H1 (cell line): ENCODE data around the gene HK2. TPM values are rescaled to one million over a fixed set of nuclear protein-coding genes. Genes with fewer than 3 reads are reported as not detected.

Experiments
- CTCF ChIA-PET: fragments of 300-600 bp; sonication (Branson Sonifier 250); formaldehyde crosslinking; loops from one replicate; lab custom pipeline; 2021; ENCODE audit not compliant: partially characterized antibody; lab: Charles Lee
- POLR2A ChIA-PET: fragments of 300-600 bp; sonication (Branson Sonifier 250); formaldehyde crosslinking; loops from one replicate; lab custom pipeline; 2021; ENCODE audit warnings: inconsistent platforms; ENCODE audit not compliant: partially characterized antibody; lab: Charles Lee
- DNase-seq, 2 experiments: peaks; one replicate each; pipeline versions ENCODE4 v3.0.0 to v3.0.0-alpha.2; 2010 to 2022; ENCODE audit warnings: low spot score in 2 of 2, low read depth in 1 of 2, mixed read lengths in 1 of 2
- FAIRE-seq: peaks from 2 replicates; lab custom pipeline; 2011; peaks lifted over from hg19 to GRCh38; lab: Jason Lieb, UNC
- H2AFZ ChIP-seq: 2 replicates; pipeline ENCODE4 v1.8.1; 2012; ENCODE audit warnings: low read length, inconsistent platforms
- H2AK5ac ChIP-seq: 2 replicates; pipeline ENCODE4 v1.6.1; 2013; ENCODE audit warnings: low read depth, low read length
- H2BK120ac ChIP-seq: replicated peaks from 2 replicates; pipeline ENCODE3; 2013; ENCODE audit warnings: low read depth, low read length, inconsistent platforms
- H2BK12ac ChIP-seq: 2 replicates; pipeline ENCODE4 v1.6.1; 2013; ENCODE audit warnings: low read depth, low read length
- H2BK15ac ChIP-seq: 2 replicates; pipeline ENCODE4 v1.6.1; 2013; ENCODE audit warnings: low read length
- H2BK20ac ChIP-seq: 2 replicates; pipeline ENCODE4 v1.6.1; 2013; ENCODE audit warnings: low read length
- H2BK5ac ChIP-seq: 2 replicates; pipeline ENCODE4 v1.6.1; 2013; ENCODE audit warnings: low read depth, low read length
- H3K14ac ChIP-seq: 2 replicates; pipeline ENCODE4 v1.6.1; 2013; ENCODE audit warnings: inconsistent platforms; ENCODE audit not compliant: insufficient read length
- H3K18ac ChIP-seq: 2 replicates; pipeline ENCODE4 v1.6.1; 2013; ENCODE audit warnings: low read length; ENCODE audit errors: extremely low read depth
- H3K23ac ChIP-seq: 2 replicates; pipeline ENCODE4 v1.6.1; 2013; ENCODE audit warnings: inconsistent platforms; ENCODE audit not compliant: insufficient read length
- H3K23me2 ChIP-seq: 2 replicates; pipeline ENCODE4 v1.6.1; 2013; ENCODE audit warnings: low read depth, low read length
- H3K27ac ChIP-seq: 2 replicates; pipeline ENCODE4 v1.6.1; 2011; ENCODE audit warnings: low read depth, low read length, inconsistent platforms
- H3K27me3 ChIP-seq, 4 experiments: replicated peaks in 1 of 4; 1 replicate in 1 of 4; 2 replicates in 3 of 4; pipeline versions ENCODE4 v1.6.1 to v1.8.1; 2011 to 2013; ENCODE audit warnings: low read length in 3 of 4, mild to moderate bottlenecking in 3 of 4, inconsistent platforms in 2 of 4, mixed read lengths in 2 of 4, moderate library complexity in 1 of 4; ENCODE audit not compliant: control insufficient read depth in 3 of 4, insufficient read depth in 3 of 4; ENCODE audit errors: extremely low read depth in 1 of 4
- H3K36me3 ChIP-seq, 4 experiments: 2 replicates each; pipeline versions ENCODE4 v1.6.1 to v1.8.1; 2011 to 2013; ENCODE audit warnings: mild to moderate bottlenecking in 4 of 4, low read length in 3 of 4, moderate library complexity in 2 of 4, control low read depth in 1 of 4, inconsistent platforms in 1 of 4; ENCODE audit not compliant: insufficient read depth in 4 of 4, control insufficient read depth in 2 of 4
- H3K4ac ChIP-seq: replicated peaks from 2 replicates; pipeline ENCODE3; 2013; ENCODE audit warnings: low read length, low read depth, mixed read lengths, inconsistent platforms; ENCODE audit not compliant: insufficient read length
- H3K4me1 ChIP-seq, 4 experiments: replicated peaks in 1 of 4; 1 replicate in 1 of 4; 2 replicates in 3 of 4; pipeline versions ENCODE4 v1.6.1 to v1.8.1; 2011 to 2013; ENCODE audit warnings: low read length in 3 of 4, inconsistent platforms in 2 of 4, mixed read lengths in 1 of 4; ENCODE audit not compliant: insufficient read depth in 4 of 4, control insufficient read depth in 3 of 4
- H3K4me2 ChIP-seq, 2 experiments: 2 replicates each; pipeline versions ENCODE4 v1.6.1 to v1.8.1; 2011 to 2013; ENCODE audit warnings: low read depth in 2 of 2, low read length in 2 of 2, control low read depth in 1 of 2, inconsistent platforms in 1 of 2, mild to moderate bottlenecking in 1 of 2; ENCODE audit not compliant: insufficient read depth in 1 of 2
- H3K4me3 ChIP-seq, 4 experiments: fragments of 200-600, 300-600 bp in 1 of 4; sonication (generic), shearing (Covaris generic), sonication (Bioruptor Twin) in 1 of 4; 2 replicates each; pipeline versions ENCODE4 v1.5.1 to v1.8.1; 2011 to 2016; ENCODE audit warnings: low read length in 4 of 4, low read depth in 3 of 4, control low read depth in 2 of 4, inconsistent platforms in 2 of 4, mild to moderate bottlenecking in 2 of 4, mixed read lengths in 1 of 4, moderate library complexity in 1 of 4; ENCODE audit not compliant: insufficient read depth in 2 of 4; ENCODE audit errors: extremely low read depth in 1 of 4
- H3K56ac ChIP-seq: replicated peaks from 2 replicates; pipeline ENCODE3; 2013; ENCODE audit warnings: low read depth, mild to moderate bottlenecking, mixed read lengths, low read length, inconsistent platforms; ENCODE audit not compliant: insufficient read length
- H3K79me1 ChIP-seq: 2 replicates; pipeline ENCODE4 v1.6.1; 2013; ENCODE audit warnings: low read depth, low read length, control low read depth
- H3K79me2 ChIP-seq, 2 experiments: 2 replicates each; pipeline versions ENCODE4 v1.6.1 to v1.8.1; 2012 to 2013; ENCODE audit warnings: low read length in 2 of 2, mild to moderate bottlenecking in 2 of 2, inconsistent platforms in 1 of 2; ENCODE audit not compliant: insufficient read depth in 2 of 2, control insufficient read depth in 1 of 2
- H3K9ac ChIP-seq, 4 experiments: replicated peaks in 1 of 4; 1 replicate in 1 of 4; 2 replicates in 3 of 4; pipeline versions ENCODE4 v1.6.1 to v1.8.1; 2011 to 2013; ENCODE audit warnings: low read depth in 3 of 4, low read length in 3 of 4, control low read depth in 2 of 4, mild to moderate bottlenecking in 2 of 4, moderate library complexity in 2 of 4, inconsistent platforms in 1 of 4; ENCODE audit errors: extremely low read depth in 1 of 4
- H3K9me3 ChIP-seq, 2 experiments: 2 replicates each; pipeline versions ENCODE4 v1.6.1 to v1.8.1; 2012 to 2013; ENCODE audit warnings: mild to moderate bottlenecking in 2 of 2, moderate library complexity in 2 of 2, control low read depth in 1 of 2, inconsistent platforms in 1 of 2, low read depth in 1 of 2, low read length in 1 of 2, mixed read lengths in 1 of 2; ENCODE audit not compliant: insufficient read depth in 2 of 2
- H4K20me1 ChIP-seq, 2 experiments: replicated peaks in 1 of 2; 2 replicates each; pipeline versions ENCODE3 to v1.8.1; 2011 to 2013; ENCODE audit warnings: inconsistent platforms in 2 of 2, low read length in 2 of 2, mild to moderate bottlenecking in 1 of 2; ENCODE audit not compliant: insufficient read depth in 2 of 2, control insufficient read depth in 1 of 2
- H4K5ac ChIP-seq: 2 replicates; pipeline ENCODE4 v1.6.1; 2013; ENCODE audit warnings: low read length, low read depth, mixed read lengths, inconsistent platforms; ENCODE audit not compliant: insufficient read length
- H4K8ac ChIP-seq: 2 replicates; pipeline ENCODE4 v1.8.0; 2013; ENCODE audit warnings: mild to moderate bottlenecking, moderate library complexity, low read length, inconsistent platforms; ENCODE audit not compliant: insufficient read depth; ENCODE audit errors: extremely low read depth
- H4K91ac ChIP-seq: replicated peaks from 2 replicates; pipeline ENCODE3; 2013; ENCODE audit warnings: low read length, mixed read lengths, inconsistent platforms; ENCODE audit not compliant: insufficient read length
- BACH1 ChIP-seq: IDR thresholded peaks from 2 replicates; pipeline ENCODE4 v1.6.1; 2012; ENCODE audit warnings: low read length, improper control_type of control experiment
- CTBP2 ChIP-seq: IDR thresholded peaks from 2 replicates; pipeline ENCODE4 v1.7.0; 2011; ENCODE audit warnings: borderline replicate concordance, mild to moderate bottlenecking, moderate library complexity, mixed read lengths, low read length; ENCODE audit not compliant: insufficient read depth, insufficient read length
- EGR1 ChIP-seq: IDR thresholded peaks from 2 replicates; pipeline ENCODE4 v1.6.1; 2011; ENCODE audit warnings: low read depth, low read length, borderline replicate concordance
- EZH2 ChIP-seq: fragments of 200-600 bp; sonication (generic); IDR thresholded peaks from 2 replicates; pipeline ENCODE4 v1.7.1; 2012; ENCODE audit warnings: low read depth, mild to moderate bottlenecking, moderate library complexity, low read length, inconsistent platforms; ENCODE audit not compliant: severe bottlenecking
- RFX5 ChIP-seq: IDR thresholded peaks from 2 replicates; pipeline ENCODE4 v1.6.1; 2011; ENCODE audit warnings: low read depth, low read length, improper control_type of control experiment, borderline replicate concordance
- SIX5 ChIP-seq: IDR thresholded peaks from 2 replicates; pipeline ENCODE4 v1.6.1; 2011; ENCODE audit warnings: mild to moderate bottlenecking, low read depth, low read length
- SP4 ChIP-seq: IDR thresholded peaks from 2 replicates; pipeline ENCODE4 v1.6.1; 2012; ENCODE audit warnings: low read length, inconsistent platforms
- SRF ChIP-seq: IDR thresholded peaks from 2 replicates; pipeline ENCODE4 v1.6.1; 2011; ENCODE audit warnings: mild to moderate bottlenecking, low read depth, low read length, moderate library complexity
- TAF7 ChIP-seq: optimal IDR thresholded peaks from 2 replicates; pipeline ENCODE3; 2011; ENCODE audit warnings: low read depth, mild to moderate bottlenecking, inconsistent platforms, low read length, moderate library complexity, borderline replicate concordance
- TEAD4 ChIP-seq: IDR thresholded peaks from 2 replicates; pipeline ENCODE4 v1.6.1; 2012; ENCODE audit warnings: low read depth, low read length, inconsistent platforms, mixed read lengths
- WGBS, 2 experiments: shearing (Covaris generic) in 1 of 2; methylation state at CpG; one replicate each; pipeline versions ENCODE4 v1.1.6 to v1.1.7; 2013 to 2015; ENCODE audit warnings: low lambda C conversion rate in 2 of 2, mixed read lengths in 2 of 2, inconsistent platforms in 1 of 2, low coverage in 1 of 2, missing lambda C conversion rate in 1 of 2; ENCODE audit not compliant: insufficient replicate concordance in 2 of 2, insufficient coverage in 1 of 2, insufficient read length in 1 of 2; ENCODE audit errors: extremely low coverage in 1 of 2, missing lambda C conversion rate in 1 of 2; 5-methylcytosine and 5-hydroxymethylcytosine counted together
- polyA plus RNA-seq, 7 experiments: library from polyadenylated mRNA; depleted of rRNA in 3 of 7; stranded (reverse) in 5 of 7; unstranded in 2 of 7; fragments of >200 nt in 5 of 7; fragments of 200-250 nt in 2 of 7; gene quantifications; 1 replicate in 5 of 7; 2 replicates in 1 of 7; 4 replicates in 1 of 7; pipeline versions ENCODE4 v1.2.1 to v1.2.3, GENCODE V29; 2011 to 2013; ENCODE audit warnings: missing spikeins in 2 of 7, mixed read lengths in 2 of 7
- total RNA-seq: library from RNA; stranded (reverse); fragmentation: NEBNext Ultra II Directional; extraction: Animal tissue kit (Norgen Biotek cat#: 25700); gene quantifications from 2 replicates; pipeline ENCODE4 v1.2.1, GENCODE V29; 2021
- TF ChIP-seq, protein P1 (sequence below): IDR thresholded peaks from 2 replicates; pipeline ENCODE4 v1.6.1; 2011; ENCODE audit warnings: low read depth, mild to moderate bottlenecking, low read length; ENCODE audit not compliant: insufficient read depth

The HK2 gene
- total and polyA plus RNA-seq, 2 of the 8 experiments (the other 6 are each of a cell fraction or from before 2014, with no cell fraction given) = 22.1 to 61.9 TPM

DNA sequence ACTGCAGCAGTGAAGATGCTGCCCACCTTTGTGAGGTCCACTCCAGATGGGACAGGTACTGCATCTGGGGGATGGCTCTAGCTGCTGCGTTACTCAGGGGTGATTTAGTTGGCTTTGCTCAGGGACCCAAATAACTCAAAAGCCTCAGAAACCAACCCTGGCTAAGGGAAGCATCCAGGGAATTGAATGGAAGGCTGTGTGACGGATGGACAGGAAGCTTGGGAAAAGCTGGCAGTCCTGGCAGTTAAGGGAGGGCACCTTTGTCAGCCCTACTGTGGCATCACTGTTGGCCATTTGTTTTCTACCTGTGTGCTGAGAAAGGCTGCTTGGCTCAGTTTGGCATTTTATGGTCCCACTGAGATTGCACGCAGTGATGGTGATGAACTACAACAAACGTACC is 20.5 kb downstream of the HK2 start:
- no peak overlapping the region for H3K4ac ChIP-seq
- H2AFZ ChIP-seq = no peak overlapping the region
- no peak overlapping the region for H3K4me3 ChIP-seq
- DNase-seq = no peak
- H3K79me1 ChIP-seq = peaks cover 19% of the 10 kb centered on the region
- H4K8ac ChIP-seq = no peak overlapping the region
- no peak overlapping the region for H3K18ac ChIP-seq
- H2BK15ac ChIP-seq = no peak overlapping the region
- H3K27ac ChIP-seq = no peak overlapping the region
- no peak overlapping the region for H3K9ac ChIP-seq
- TF ChIP-seq, protein P1, sequence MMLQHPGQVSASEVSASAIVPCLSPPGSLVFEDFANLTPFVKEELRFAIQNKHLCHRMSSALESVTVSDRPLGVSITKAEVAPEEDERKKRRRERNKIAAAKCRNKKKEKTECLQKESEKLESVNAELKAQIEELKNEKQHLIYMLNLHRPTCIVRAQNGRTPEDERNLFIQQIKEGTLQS = no peak
- no peak for TF ChIP-seq CTBP2
- TF ChIP-seq SP4 = no peak
- TF ChIP-seq TEAD4 = no peak
- TF ChIP-seq RFX5 = no peak
- no peak for TF ChIP-seq EZH2
- TF ChIP-seq BACH1 = no peak
- no peak for TF ChIP-seq SRF
- no peak for TF ChIP-seq EGR1
- TF ChIP-seq TAF7 = no peak
- TF ChIP-seq SIX5 = no peak
- TF ChIP-seq, all 59 proteins: peak for 0
- FAIRE-seq = no peak
- peaks cover 18 to 31% (median 26%) of the 10 kb centered on the region in 4 experiments; a peak in 7 of 8 replicates for H3K36me3 ChIP-seq
- no peak overlapping the region for H3K23ac ChIP-seq
- CTCF ChIA-PET = interaction anchor here (2.3 to 9.9 kb wide), 2 partner anchors 17 to 22 kb away, joined by 12 to 117 read pairs; partner anchors contain the start of gene HK2
- H3K9me3 ChIP-seq = no peaks in the 10 kb centered on the region
- no peak overlapping the region for H3K56ac ChIP-seq
- H2BK5ac ChIP-seq = no peak overlapping the region
- no peak overlapping the region for H2BK120ac ChIP-seq
- POLR2A ChIA-PET = interaction anchor here (3.2 kb wide), 1 partner anchor 18 kb away, joined by 18 read pairs; no protein-coding TSS in a partner anchor
- 89% methylated on average over 4 of the region's 4 CpGs; no CpG with 5 or more reads in 1 of the 2 experiments for WGBS, 2 experiments
- no peak overlapping the region for H4K5ac ChIP-seq
- H3K4me2 ChIP-seq = no peak overlapping the region
- H2BK12ac ChIP-seq = no peak overlapping the region
- H3K23me2 ChIP-seq = no peaks in the 10 kb centered on the region; the same call in 1 of the 2 replicates
- no peak overlapping the region for H2BK20ac ChIP-seq
- peaks cover 0 to 16% (median 12%) of the 10 kb centered on the region in 4 experiments; a peak in 5 of 7 replicates for H3K4me1 ChIP-seq
- H4K91ac ChIP-seq = no peak overlapping the region
- no peak overlapping the region for H3K14ac ChIP-seq
- H2AK5ac ChIP-seq = no peak overlapping the region
- peaks cover 14 to 71% of the 10 kb centered on the region in 2 experiments for H3K79me2 ChIP-seq
- H4K20me1 ChIP-seq = peaks cover 7 to 13% of the 10 kb centered on the region in 2 experiments
- H3K27me3 ChIP-seq = no peaks in the 10 kb centered on the region
